ENCODE data around the gene RIMOC1. TPM values are rescaled to one million over a fixed set of nuclear protein-coding genes. Genes with fewer than 3 reads are reported as not detected.
A peak's percentile ranks its signal among the peaks of the same experiment; 100 is the strongest.

RIMOC1 gene
- total RNA-seq, 2 donors from 2014 or later, result 13.5 to 13.8 TPM

DNA sequence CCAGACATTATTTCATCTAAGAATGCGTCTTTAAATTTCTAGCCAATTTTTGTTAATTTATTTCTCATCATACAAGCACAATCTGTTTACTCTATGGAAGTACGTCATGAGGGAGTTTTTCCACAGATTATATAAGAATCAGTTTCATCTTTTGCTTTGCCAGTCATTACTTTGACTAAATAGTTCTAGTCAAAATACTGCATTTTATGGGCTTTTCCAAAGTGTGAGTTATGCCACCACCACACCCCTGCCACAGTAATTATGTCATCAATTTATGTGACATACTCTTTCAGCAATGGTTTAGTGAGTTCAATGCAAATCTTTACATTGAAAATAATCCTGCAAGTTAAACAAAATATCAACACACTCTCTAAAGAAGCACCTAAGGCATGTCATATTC, 2.0 kb downstream of the RIMOC1 start:
- Mint-ChIP-seq H3K27me3 (no peaks in the 10 kb centered on the region), H3K4me1 (peaks cover 34% of the 10 kb centered on the region), H3K36me3 (ENCODE audit: low read depth) (peaks cover 6% of the 10 kb centered on the region), H3K27ac (peak overlapping the region; percentile 45), H3K4me3 (no peak overlapping the region)
- H3K9me3 ChIP-seq (ENCODE audit: control insufficient read depth, low read length, poor library complexity, severe bottlenecking), result no peaks in the 10 kb centered on the region
- no peak for ATAC-seq
- DNase-seq, result no peak

DNA sequence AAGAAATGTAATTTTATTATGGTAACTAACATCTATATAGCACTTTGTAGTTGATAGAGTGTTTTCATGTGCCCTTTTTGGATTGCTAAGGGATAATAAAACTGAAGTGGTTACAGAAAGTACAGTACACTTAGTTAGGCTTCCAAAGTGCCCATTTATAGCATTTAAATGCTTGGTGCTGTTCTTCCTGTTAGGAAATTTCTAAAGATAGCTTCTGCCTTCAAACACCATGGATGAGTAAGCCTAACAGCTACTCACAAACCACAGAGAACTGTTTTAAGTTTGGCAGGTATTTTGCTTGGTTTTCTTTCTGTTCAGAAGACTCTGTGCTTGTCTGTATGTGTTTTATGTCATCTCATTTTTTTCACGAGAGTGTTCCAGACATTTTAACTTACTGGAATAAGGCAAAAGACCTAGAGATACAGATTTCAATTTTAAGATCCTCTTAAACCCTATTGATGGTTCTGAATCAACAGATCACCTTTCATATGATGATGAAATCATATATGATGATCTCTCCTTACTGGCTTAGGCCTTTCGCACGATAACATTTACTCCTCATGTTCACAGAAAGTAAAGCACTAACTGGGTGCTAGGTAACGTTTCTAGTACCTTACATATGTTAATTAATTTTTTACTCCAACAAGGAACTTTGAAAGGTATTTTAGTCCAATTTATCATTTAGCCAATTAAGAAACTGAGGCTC, 4.4 kb downstream of the RIMOC1 start:
- H3K4me3 Mint-ChIP-seq, result no peak overlapping the region
- no peaks in the 10 kb centered on the region for H3K27me3 Mint-ChIP-seq
- peaks cover 27% of the 10 kb centered on the region for H3K4me1 Mint-ChIP-seq
- no peaks in the 10 kb centered on the region for H3K9me3 ChIP-seq (ENCODE audit: control insufficient read depth, low read length, poor library complexity, severe bottlenecking)
- ATAC-seq (no peak), DNase-seq (no peak)
- H3K27ac Mint-ChIP-seq, result no peak overlapping the region
- H3K36me3 Mint-ChIP-seq (ENCODE audit: low read depth), result peaks cover 6% of the 10 kb centered on the region

DNA sequence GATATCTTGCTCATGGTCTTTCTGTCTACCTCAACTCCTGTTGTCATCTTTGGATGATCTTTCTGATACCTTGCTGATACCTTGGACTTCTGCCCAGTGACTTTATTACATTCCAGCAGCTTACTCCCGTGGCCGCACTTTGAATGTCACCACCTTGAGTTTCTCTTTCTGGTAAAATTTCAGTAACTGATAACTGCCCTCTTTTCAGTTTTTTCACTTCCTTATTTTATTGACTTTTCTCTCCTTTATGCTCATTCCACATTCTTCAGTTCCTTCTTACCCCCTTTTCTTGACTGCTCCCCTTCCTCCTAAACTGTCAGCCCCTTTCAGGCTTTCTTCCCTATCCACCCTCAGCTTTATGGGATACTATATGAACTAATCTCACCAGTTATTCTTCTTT, 14.0 kb downstream of the RIMOC1 start:
- no peak overlapping the region for H3K4me3 Mint-ChIP-seq
- no peaks in the 10 kb centered on the region for H3K9me3 ChIP-seq (ENCODE audit: control insufficient read depth, low read length, poor library complexity, severe bottlenecking)
- H3K27ac Mint-ChIP-seq, result peak overlapping the region; percentile 83
- peaks cover 8% of the 10 kb centered on the region for H3K4me1 Mint-ChIP-seq
- DNase-seq (no peak), ATAC-seq (no peak)
- no peaks in the 10 kb centered on the region for H3K27me3 Mint-ChIP-seq
- H3K36me3 Mint-ChIP-seq (ENCODE audit: low read depth), result peaks cover 4% of the 10 kb centered on the region

DNA sequence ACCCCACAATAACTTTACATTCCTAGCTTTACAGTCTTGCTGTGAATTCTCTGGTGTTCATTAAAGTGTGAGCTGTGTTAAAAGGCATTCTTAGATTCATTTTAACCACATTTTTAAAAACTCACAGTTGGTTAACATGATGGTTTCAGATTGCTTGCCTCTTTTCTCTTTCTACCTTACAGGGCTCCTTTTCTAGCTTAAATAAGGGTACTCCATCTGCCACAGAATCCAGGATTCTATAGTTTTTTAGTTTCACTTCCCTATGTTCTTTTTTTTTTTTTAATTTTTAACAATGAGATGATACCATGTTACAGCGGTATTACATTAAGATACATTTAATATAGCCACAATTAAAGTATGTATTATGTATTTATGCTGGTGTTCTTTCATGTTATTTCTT, 17.0 kb downstream of the RIMOC1 start:
- H3K9me3 ChIP-seq (ENCODE audit: control insufficient read depth, low read length, poor library complexity, severe bottlenecking), result no peaks in the 10 kb centered on the region
- DNase-seq (no peak), ATAC-seq (no peak)
- Mint-ChIP-seq H3K36me3 (ENCODE audit: low read depth) (peaks cover 4% of the 10 kb centered on the region), H3K4me1 (peaks cover 12% of the 10 kb centered on the region), H3K27ac (peak overlapping the region; percentile 60), H3K4me3 (no peak overlapping the region), H3K27me3 (no peaks in the 10 kb centered on the region)

DNA sequence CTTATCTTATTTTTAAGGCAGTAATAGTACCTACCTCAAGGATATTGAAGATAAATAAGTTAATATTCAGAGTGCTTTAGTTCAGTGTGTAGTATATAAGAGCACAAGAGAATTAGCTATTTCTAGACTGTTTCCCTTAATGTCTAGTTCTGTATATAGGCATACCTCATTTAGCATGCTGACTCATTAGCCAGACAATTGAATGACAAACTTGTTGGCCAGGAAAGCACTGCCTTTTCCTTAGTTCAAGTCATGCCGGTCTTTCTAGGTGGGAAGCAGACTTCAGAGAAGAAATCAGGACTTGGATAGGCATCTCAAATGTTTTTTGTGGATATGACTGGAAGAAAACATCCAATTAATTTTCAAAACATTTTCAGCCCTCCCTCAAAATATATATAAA, 17.7 kb downstream of the RIMOC1 start:
- no peaks in the 10 kb centered on the region for H3K9me3 ChIP-seq (ENCODE audit: control insufficient read depth, low read length, poor library complexity, severe bottlenecking)
- ATAC-seq (no peak), DNase-seq (no peak)
- H3K27me3 Mint-ChIP-seq, result no peaks in the 10 kb centered on the region
- peaks cover 16% of the 10 kb centered on the region for H3K4me1 Mint-ChIP-seq
- H3K36me3 Mint-ChIP-seq (ENCODE audit: low read depth), result peaks cover 4% of the 10 kb centered on the region
- no peak overlapping the region for H3K27ac Mint-ChIP-seq
- no peak overlapping the region for H3K4me3 Mint-ChIP-seq

DNA sequence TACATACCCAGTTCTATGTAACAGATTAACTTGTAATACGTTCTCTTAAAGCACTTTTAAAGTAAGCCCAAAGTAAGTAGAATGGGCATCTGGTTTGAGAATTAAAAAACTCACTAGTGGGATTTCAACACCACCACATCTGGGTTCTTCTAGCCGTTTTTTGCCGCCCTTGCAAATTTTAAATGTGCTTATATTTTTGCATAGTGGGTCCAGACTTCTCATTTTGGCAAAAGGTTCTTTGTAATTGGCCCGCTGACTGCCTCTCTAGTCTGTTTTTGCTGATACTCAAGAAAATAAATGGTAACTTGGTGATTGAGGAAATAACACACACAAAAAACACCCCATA, 20.4 kb downstream of the RIMOC1 start:
- ATAC-seq (no peak), DNase-seq (no peak)
- no peaks in the 10 kb centered on the region for H3K9me3 ChIP-seq (ENCODE audit: control insufficient read depth, low read length, poor library complexity, severe bottlenecking)
- Mint-ChIP-seq H3K4me3 (peak overlapping the region; percentile 94), H3K27ac (peak overlapping the region; percentile 98), H3K36me3 (ENCODE audit: low read depth) (no peaks in the 10 kb centered on the region), H3K4me1 (peaks cover 17% of the 10 kb centered on the region), H3K27me3 (no peaks in the 10 kb centered on the region)

DNA sequence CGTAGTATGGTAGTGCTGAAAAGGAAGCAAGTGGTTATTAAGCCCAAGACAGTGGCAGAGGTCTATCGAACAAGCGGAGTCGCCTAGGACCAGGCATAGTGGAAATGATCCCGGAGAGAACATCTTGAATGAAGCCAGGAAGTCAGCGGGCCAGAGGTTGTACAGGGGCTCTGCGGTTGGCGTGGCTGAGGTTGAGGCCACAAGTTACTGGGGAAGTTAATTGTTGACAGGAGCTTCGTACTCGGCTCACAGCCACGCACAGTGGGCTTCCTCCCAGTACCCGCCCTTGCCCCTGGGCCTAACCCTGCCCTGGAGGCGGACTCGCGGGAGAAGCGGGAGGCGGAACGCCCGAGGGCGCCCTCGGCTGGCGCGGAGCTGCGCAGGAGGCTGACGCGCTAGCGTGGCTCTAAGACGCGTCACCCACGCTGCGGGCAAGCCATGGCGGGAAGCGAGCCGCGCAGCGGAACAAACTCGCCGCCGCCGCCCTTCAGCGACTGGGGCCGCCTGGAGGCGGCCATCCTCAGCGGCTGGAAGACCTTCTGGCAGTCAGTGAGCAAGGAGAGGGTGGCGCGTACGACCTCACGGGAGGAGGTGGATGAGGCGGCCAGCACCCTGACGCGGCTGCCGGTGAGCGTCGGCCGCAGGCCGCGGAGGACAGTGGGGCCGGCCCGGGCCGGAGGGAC, 20.9 kb downstream of the RIMOC1 start, which contains the start of gene FBXO4:
FBXO4 (plus strand) TSS at position 410 of the 683 bp plus-strand sequence; CDS start at position 439, 29 bp downstream.
- H3K27me3 Mint-ChIP-seq, result no peaks in the 10 kb centered on the region
- H3K36me3 Mint-ChIP-seq (ENCODE audit: low read depth), result no peaks in the 10 kb centered on the region
- peak; percentile 94 for ATAC-seq
- no peaks in the 10 kb centered on the region for H3K9me3 ChIP-seq (ENCODE audit: control insufficient read depth, low read length, poor library complexity, severe bottlenecking)
- peak within 1 kb of the TSS; percentile 98 for H3K27ac Mint-ChIP-seq
- peak within 1 kb of the TSS; percentile 94 for H3K4me3 Mint-ChIP-seq
- H3K4me1 Mint-ChIP-seq, result peaks cover 17% of the 10 kb centered on the region
- DNase-seq, result peak; percentile 79 to 83 (median 83)

DNA sequence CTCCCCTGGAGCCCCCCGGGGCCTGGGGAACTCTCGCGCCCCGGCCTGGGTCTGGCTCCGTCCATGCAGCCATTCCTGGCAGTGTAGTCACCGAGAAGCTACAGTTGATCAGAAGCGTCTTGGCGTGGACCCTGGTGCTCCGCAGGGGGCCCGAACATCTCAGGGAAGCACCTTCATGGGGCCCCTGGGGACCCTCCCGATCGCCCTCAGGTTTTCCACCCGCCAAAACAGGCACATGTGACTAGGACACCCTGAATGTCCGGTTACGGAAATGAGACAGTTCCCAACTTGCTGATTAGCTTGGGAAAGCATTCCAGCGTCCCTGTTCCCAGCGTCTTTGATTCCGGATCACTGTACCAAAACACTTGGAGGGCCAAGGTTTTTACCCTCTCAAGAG, 21.4 kb downstream of the RIMOC1 start:
- Mint-ChIP-seq H3K27me3 (no peaks in the 10 kb centered on the region), H3K36me3 (ENCODE audit: low read depth) (peaks cover 2% of the 10 kb centered on the region), H3K4me3 (peak overlapping the region; percentile 94), H3K4me1 (peaks cover 17% of the 10 kb centered on the region), H3K27ac (peak overlapping the region; percentile 98)
- DNase-seq, result peak in 1 of 3 donors; percentile 12
- ATAC-seq, result no peak
- no peaks in the 10 kb centered on the region for H3K9me3 ChIP-seq (ENCODE audit: control insufficient read depth, low read length, poor library complexity, severe bottlenecking)

DNA sequence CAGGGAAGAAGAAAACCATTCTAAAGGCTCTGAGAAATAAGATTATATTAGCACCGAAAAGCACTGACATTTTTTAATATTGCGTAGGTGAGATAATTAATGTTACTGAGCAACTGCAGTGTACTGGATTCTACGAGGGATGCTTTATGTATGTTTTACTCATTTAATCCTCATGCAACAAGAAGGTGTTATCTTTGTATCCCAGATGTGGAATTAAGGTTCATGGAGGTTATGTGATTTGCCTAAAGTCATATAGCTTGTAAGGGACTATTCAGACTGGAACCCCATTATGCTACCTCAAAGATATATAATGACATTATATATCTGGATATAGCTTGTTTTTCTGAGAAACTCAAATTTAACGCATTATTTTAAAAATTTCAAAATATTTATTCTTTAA, 23.5 kb downstream of the RIMOC1 start:
- Mint-ChIP-seq H3K4me3 (no peak overlapping the region), H3K27ac (no peak overlapping the region), H3K4me1 (peaks cover 17% of the 10 kb centered on the region), H3K27me3 (no peaks in the 10 kb centered on the region), H3K36me3 (ENCODE audit: low read depth) (peaks cover 10% of the 10 kb centered on the region)
- ATAC-seq, result no peak
- DNase-seq, result no peak
- H3K9me3 ChIP-seq (ENCODE audit: control insufficient read depth, low read length, poor library complexity, severe bottlenecking), result no peaks in the 10 kb centered on the region

DNA sequence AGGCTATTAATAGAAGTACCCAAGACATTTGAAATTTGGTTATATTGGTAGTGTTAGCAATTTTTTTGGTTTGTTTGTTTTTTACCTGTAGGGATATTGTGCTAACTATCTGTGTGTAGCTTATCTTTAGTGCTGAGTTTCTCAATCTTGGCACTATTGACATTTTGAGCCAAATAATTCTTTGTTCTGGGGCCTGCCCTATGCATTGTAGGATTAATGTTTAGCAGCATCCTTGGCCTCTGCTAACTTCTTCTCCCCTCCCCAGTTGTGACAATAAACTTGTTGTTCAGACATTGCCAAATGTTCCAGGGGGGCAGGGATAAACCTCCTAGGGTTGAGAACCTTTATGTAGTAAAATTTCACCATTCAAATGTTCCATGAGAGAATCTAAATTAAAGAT, 24.9 kb downstream of the RIMOC1 start:
- Mint-ChIP-seq H3K36me3 (ENCODE audit: low read depth) (peaks cover 13% of the 10 kb centered on the region), H3K27ac (no peak overlapping the region), H3K4me3 (no peak overlapping the region), H3K27me3 (no peaks in the 10 kb centered on the region), H3K4me1 (peaks cover 17% of the 10 kb centered on the region)
- DNase-seq (no peak), ATAC-seq (no peak)
- H3K9me3 ChIP-seq (ENCODE audit: control insufficient read depth, low read length, poor library complexity, severe bottlenecking), result no peaks in the 10 kb centered on the region

DNA sequence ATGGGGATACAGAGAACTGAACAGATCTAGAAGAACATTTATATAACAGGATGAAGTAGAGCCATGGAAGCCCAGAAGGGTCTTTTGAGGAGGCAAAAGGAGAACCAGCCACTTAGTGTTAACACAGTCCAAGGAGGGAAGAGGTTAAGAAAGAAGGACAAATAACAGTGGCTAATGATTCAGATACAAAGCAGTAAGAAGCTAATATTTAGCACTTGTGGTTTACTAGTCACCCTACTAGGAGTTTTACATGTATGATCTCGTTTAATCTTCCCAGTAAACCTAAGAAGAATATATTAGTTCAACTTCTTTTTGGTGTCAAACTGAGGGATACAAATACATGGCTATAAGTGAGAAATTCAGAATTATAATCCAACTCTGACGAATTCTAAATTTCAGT, 28.6 kb downstream of the RIMOC1 start:
- no peak overlapping the region for H3K4me3 Mint-ChIP-seq
- H3K4me1 Mint-ChIP-seq, result peaks cover 2% of the 10 kb centered on the region
- H3K9me3 ChIP-seq (ENCODE audit: control insufficient read depth, low read length, poor library complexity, severe bottlenecking), result no peaks in the 10 kb centered on the region
- peaks cover 17% of the 10 kb centered on the region for H3K36me3 Mint-ChIP-seq (ENCODE audit: low read depth)
- ATAC-seq (no peak), DNase-seq (no peak)
- H3K27me3 Mint-ChIP-seq, result no peaks in the 10 kb centered on the region
- no peak overlapping the region for H3K27ac Mint-ChIP-seq

DNA sequence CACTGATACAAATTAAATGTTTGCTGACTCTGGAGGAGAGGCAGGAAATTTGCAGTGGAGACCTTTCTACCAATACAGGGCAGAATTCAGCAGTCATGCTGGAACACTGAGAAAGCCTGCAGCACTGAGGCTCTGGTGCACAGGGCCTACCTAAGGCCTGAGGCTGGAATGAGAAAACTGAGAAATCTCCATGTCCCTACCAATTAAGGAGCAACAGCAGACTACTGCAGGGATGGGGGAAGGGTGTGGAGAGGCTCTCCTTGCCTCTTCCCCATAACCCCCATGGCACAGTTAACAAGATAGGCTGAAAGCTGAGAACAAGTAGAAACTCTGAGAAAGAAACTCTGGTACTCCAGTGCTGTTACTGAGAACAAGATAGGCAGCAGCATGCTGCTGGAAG, 31.4 kb downstream of the RIMOC1 start:
- H3K4me3 Mint-ChIP-seq, result no peak overlapping the region
- no peaks in the 10 kb centered on the region for H3K9me3 ChIP-seq (ENCODE audit: control insufficient read depth, low read length, poor library complexity, severe bottlenecking)
- H3K36me3 Mint-ChIP-seq (ENCODE audit: low read depth), result peaks cover 18% of the 10 kb centered on the region
- DNase-seq (no peak), ATAC-seq (no peak)
- no peaks in the 10 kb centered on the region for H3K27me3 Mint-ChIP-seq
- H3K27ac Mint-ChIP-seq, result no peak overlapping the region
- H3K4me1 Mint-ChIP-seq, result no peaks in the 10 kb centered on the region

DNA sequence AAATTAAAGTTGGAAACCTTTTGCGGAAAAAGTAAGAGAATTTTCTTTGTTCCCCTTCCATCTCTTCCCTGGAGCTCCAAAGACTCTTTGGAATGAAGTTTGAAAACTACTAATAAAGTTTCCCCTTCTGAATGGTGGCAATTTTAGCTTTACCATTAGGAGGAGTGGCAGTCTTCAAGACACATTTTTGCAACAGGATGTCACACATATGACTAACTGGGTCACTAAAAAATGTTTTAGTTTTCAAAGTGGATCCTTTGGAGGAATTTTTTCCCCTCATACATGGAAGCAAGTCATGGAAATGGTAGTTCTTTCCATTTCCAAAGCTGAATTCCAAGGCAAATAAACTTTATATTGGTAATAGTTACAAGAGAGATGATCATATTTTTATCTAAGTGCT, 36.5 kb downstream of the RIMOC1 start:
- DNase-seq, result no peak
- Mint-ChIP-seq H3K27ac (no peak overlapping the region), H3K4me3 (no peak overlapping the region), H3K4me1 (no peaks in the 10 kb centered on the region), H3K36me3 (ENCODE audit: low read depth) (peaks cover 8% of the 10 kb centered on the region), H3K27me3 (no peaks in the 10 kb centered on the region)
- no peak for ATAC-seq
- no peaks in the 10 kb centered on the region for H3K9me3 ChIP-seq (ENCODE audit: control insufficient read depth, low read length, poor library complexity, severe bottlenecking)
